ENCODE results near the gene HSP90AB1. TPM values are rescaled to one million over a fixed set of nuclear protein-coding genes. Genes with fewer than 3 reads are reported as not detected.

The HSP90AB1 gene
- total and polyA plus RNA-seq, 9 of the 15 experiments (the other 6 are each of a cell fraction or from before 2014, with no cell fraction given): 1,780 to 3,358 (median 2,262) TPM

DNA sequence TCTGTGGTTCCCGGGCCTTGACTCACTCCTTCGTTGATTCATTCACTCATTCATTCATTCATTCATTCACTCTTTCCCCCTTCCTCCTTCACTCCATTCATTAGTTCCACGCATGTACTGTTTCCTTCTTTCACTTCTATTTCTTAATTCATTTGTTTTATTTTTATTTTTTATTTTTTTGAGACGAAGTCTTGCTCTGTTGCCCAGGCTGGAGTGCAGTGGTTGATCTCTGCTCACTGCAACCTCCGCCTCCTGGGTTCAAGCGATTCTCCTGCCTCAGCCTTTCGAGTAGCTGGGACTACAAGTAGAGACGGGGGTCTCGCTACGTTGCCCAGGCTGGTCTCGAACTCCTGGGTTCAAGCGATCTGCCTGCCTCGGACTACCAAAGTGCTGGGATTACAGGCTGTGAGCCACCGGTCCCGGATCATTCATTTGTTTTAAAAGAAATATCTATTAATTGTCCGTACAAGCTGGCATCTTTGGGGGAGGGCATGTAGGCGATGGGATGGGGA, 18.9 kb downstream of the HSP90AB1 start (continued):
- TF ChIP-seq ZNF282 (CRISPR knock-in tag; IDR thresholded peaks at IDR 0.05) (no peak), FOXK2 (conservative IDR thresholded peaks at IDR 0.05 in 1 of 2, IDR thresholded peaks at IDR 0.05 in 1 of 2; ENCODE audit: low read depth in 2 of 2) (0 out of 4 replicates have a peak, but pooled peaks of 1 of the 2 experiments have one; percentile 55), XRCC5 (IDR thresholded peaks at IDR 0.05; ENCODE audit: low read depth, low read length) (no peak), CCNT2 (IDR thresholded peaks at IDR 0.05; ENCODE audit: borderline replicate concordance, extremely low read depth, insufficient read length, low read depth, low read length) (no peak), ZNF239 (CRISPR knock-in tag; IDR thresholded peaks at IDR 0.05) (no peak), MAFG (tag; conservative IDR thresholded peaks at IDR 0.05) (no peak), DACH1 (IDR thresholded peaks at IDR 0.05; ENCODE audit: partially characterized antibody) (no peak), FOXJ2 (tag; IDR thresholded peaks at IDR 0.05) (no peak), TSHZ1 (CRISPR knock-in tag; IDR thresholded peaks at IDR 0.05) (no peak), ZNF316 (IDR thresholded peaks at IDR 0.05) (no peak), TFAM (CRISPR knock-in tag; conservative IDR thresholded peaks at IDR 0.05) (no peak), TRIM25 (IDR thresholded peaks at IDR 0.05; ENCODE audit: borderline replicate concordance) (peak; percentile 44; the same call in 1 of the 2 replicates), NBN (IDR thresholded peaks at IDR 0.05; ENCODE audit: low read depth) (peak; percentile 79; the same call in 1 of the 2 replicates), NFIC (IDR thresholded peaks at IDR 0.05) (no peak), ZNF764 (CRISPR knock-in tag; IDR thresholded peaks at IDR 0.05; ENCODE audit: low read depth) (no peak), RAD21 (CRISPR knock-in tag; conservative IDR thresholded peaks at IDR 0.05 in 1 of 2, IDR thresholded peaks at IDR 0.05 in 1 of 2) (no peak), ZNF232 (CRISPR knock-in tag; IDR thresholded peaks at IDR 0.05) (no peak), SIRT6 (IDR thresholded peaks at IDR 0.05; ENCODE audit: low read depth, low read length) (no peak), CTCFL (IDR thresholded peaks at IDR 0.05; ENCODE audit: borderline replicate concordance, insufficient read depth, low read depth, low read length, poor library complexity, severe bottlenecking) (no peak)
- TF ChIP-seq, protein P1, sequence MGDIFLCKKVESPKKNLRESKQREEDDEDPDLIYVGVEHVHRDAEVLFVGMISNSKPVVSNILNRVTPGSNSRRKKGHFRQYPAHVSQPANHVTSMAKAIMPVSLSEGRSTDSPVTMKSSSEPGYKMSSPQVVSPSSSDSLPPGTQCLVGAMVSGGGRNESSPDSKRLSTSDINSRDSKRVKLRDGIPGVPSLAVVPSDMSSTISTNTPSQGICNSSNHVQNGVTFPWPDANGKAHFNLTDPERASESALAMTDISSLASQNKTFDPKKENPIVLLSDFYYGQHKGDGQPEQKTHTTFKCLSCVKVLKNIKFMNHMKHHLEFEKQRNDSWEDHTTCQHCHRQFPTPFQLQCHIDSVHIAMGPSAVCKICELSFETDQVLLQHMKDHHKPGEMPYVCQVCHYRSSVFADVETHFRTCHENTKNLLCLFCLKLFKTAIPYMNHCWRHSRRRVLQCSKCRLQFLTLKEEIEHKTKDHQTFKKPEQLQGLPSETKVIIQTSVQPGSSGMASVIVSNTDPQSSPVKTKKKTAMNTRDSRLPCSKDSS (IDR thresholded peaks at IDR 0.05; ENCODE audit: low read depth, partially characterized antibody): no peak

All from K562 (cell line).